ENCODE measurements around the gene GALNT10.

GALNT10 gene

DNA sequence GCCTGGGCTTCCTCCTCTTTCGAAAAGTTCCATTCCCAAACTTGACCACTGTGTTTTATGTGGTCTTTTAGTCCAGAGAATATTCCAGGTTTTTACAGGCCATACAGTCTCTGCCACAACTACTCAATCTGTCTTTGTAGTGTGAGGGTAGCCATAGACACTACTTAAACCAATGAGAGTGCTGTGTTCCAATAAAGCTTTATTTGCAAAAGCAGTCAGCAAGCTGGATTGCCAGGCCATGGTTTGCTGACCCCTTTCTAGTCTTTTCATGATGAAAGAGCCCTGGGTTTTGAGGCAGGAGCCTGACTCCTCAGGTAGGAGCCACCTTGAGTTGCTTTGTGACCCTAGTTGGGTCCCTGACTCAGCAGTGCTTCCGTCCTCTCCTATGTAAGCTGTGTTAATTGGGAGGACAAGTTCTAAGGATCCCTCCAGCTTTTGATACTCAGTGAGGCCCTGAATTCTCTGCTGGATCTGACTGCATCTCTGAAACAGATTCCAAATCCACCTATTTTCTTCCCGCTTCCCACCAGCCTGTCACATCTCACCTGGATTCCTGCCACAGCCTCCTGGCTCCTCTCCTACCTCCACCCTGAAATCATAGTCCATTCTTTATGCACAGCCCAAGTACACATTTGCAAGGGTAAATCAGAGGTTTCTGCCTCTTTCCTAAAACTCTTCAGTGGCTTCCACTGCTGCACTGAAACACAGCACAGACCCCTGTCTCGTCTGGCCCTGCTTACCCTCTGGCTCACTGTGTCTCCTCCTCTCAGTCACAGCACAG, 13.5 kb downstream of the GALNT10 start:
- DNase-seq, result no peak

DNA sequence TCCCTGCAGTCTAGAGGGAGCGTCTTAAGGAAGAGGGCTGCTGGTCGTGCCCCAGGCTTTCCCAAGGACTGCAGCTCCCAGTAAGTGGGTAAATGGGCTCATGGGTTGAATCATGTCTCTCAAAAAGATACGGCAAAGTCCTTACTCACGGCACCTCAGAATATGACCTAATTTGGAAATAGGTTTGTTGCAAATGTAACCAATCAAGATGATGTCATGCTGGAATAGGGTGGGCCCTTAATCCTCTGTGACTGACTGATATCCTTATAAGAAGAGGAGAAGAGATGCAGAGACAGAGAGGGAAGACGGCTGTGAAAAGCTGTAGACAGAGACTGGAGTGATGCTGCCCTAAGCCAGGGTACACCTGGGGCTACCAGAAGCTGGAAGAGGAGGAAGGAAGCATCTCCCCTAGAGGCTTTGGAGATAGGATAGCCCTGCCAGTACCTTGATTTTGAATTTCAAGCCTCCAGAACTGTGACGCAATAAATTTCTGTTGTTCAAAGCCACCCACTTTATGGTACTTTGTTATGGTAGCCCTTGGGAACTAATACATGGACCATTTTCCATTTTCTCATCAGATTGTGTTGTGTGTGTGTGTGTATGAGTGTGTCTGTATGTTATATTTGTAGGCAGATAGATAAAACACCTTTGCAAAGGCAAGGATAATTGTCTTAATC, 15.0 kb downstream of the GALNT10 start:
- DNase-seq, result peak; percentile 91

DNA sequence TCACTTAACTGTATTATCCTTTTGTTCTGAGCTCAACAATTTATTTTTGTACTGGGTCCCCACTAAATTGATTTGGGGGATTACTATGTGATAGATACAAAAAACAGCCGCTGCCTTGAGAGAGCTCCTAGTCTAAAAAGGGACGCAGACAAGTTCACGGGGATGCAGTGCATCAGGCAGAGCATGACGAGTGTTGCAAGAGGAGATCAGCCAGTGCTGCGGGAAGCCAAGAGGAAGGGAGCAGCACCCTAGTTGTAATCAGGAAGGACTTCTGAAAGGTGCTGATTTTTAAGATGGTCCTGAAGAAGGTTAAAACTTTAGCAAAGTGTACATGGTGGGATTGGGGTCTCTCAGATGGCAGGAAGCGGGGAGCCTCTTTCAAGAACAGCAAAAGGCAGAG, 15.8 kb downstream of the GALNT10 start:
- no peak for DNase-seq

DNA sequence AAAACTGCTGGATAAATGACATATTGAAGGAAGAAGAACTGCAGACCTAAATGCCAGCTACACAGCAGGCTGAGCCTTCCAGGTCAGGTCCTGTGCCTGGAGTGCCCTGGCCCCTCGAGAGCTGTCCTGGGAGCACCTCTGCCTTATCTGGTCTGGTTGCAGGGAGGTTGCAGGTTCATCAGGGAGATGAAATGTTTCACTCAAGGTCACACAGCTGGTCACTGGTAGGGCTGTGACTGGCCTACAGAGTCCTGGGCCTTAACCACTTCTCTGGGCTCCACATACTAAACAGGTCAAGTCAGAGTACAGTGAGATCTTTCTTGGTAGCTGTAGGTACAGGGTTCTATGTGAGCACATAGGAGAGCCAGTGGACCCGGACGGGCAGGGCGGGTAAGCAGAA, 16.7 kb downstream of the GALNT10 start:
- DNase-seq, result no peak

DNA sequence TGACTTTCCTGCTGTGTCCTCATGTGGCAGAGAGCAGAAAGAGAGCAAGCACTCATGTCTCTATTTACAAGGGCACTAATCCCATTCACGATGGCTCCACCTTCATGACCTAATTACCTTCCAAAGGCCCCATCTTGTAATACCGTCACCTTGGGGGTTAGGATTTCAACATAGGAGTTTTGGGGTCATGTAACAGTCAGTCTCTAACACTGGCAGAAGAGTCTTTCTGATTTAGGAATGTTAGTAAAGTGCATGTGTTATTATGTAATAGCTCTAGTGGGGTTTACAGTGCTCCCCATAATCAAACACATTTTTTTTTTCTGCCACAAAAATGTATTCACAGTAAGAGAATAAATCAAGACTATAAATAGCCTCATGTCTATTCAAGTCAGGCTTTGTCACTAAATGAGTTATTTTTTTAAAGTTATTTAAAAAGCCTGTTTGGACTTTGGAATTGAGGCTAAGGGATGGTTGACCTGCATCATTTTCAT, 19.1 kb downstream of the GALNT10 start:
- peak; percentile 15 for DNase-seq

DNA sequence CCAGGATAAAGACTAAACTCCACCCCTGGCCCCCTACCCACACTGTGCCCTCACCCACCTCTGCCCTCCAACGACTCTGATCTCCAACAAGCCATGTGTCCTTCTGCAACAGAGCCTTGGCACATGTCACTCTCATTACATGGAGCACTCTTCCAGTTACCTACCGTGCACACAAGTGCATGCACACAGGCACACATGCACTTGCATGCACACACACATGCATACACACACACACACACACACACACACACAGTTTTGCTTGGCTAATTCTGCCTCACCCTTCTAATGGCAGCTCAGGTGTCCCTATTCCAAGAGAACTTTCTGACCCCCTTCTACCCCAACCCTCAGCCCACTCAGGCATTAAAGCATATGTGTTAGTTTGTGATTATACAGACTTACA, 19.6 kb downstream of the GALNT10 start:
- no peak for DNase-seq

DNA sequence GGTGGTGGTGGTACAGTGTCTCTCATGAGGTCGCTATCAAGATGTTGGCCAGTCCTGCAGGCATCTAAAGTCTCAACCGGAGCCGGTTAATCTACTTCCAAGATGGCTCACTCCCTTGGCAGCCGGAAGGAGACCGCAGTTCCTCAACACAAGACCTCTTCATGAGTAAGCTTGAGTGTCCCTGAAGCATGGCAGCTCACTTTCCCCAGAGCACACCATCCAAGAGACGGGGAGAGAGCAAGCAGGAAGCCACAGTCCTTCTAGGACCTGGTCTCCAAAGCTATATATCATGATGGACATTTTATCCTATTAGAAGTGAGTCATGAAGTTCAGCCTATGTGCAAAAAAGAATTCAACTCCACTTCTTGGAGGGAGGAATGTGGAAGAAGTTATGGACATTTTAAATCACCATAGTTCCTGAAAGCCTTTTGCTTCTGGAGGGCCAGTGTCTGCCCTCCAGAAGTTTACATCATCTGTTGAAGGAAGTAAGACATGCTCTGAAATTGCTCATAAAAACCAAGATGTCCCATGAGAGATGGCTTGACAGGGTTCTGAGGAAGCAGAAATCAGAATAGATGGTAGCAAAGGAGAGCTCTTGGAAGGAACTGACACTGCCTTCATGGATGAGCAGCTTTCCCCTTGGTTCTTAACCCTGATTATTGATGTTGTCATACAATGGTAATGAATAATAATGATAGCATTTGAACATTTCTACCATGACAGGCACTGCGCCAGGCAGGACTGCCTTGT, 21.3 kb downstream of the GALNT10 start:
- peak; percentile 81 for DNase-seq

DNA sequence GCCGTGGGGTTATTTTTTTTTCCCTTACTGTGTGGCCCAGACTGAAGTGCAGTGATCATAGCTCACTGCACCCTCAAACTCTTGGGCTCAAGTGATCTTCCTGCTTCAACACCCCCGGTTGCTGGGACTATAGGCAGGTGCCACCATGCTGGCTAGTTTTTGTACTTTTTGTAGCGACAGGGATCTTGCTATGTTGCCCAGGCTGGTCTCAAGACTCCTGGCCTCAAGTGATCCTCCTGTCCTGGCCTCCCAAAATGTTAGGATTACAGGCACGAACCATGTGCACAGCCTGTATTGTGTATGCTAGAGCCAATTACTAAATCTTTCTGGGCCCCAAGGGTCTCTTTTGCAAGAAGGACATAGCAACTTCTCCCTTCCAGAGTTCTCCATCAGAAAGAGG, 23.1 kb downstream of the GALNT10 start:
- DNase-seq, result no peak

DNA sequence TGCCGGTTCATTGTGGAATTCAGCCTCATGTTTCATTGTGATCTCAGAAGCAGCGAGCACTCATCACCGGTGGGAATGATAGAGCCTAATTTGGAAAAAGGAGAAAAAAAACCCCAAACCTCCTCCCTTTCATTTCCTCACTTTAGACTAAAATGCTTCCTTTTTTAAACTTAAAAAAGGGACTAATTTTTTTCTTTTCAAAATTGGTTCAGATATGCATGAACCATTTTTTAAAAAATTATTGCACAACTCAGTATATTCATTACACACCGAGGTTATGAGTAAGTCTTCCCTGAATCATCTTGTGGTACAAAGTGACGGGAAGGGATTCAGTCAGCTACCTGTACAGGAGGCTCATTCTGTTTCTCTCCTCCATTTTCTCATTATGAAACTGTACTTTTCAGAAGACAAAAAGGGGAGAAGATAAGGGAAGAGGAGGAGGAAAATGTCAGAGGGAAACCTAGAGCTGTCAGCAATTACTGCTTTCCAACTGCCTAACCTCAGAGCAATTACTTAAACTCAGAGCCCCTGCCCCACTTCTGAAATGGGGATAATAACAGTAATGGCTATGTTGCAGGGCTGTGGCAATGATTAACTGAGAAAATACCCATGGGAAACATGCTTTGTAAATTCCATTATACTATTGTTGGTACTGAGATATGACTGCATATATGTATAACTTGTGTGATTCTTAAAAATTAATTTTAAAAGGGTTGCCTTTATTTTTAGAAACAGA, 24.0 kb downstream of the GALNT10 start:
- DNase-seq, result peak; percentile 62

DNA sequence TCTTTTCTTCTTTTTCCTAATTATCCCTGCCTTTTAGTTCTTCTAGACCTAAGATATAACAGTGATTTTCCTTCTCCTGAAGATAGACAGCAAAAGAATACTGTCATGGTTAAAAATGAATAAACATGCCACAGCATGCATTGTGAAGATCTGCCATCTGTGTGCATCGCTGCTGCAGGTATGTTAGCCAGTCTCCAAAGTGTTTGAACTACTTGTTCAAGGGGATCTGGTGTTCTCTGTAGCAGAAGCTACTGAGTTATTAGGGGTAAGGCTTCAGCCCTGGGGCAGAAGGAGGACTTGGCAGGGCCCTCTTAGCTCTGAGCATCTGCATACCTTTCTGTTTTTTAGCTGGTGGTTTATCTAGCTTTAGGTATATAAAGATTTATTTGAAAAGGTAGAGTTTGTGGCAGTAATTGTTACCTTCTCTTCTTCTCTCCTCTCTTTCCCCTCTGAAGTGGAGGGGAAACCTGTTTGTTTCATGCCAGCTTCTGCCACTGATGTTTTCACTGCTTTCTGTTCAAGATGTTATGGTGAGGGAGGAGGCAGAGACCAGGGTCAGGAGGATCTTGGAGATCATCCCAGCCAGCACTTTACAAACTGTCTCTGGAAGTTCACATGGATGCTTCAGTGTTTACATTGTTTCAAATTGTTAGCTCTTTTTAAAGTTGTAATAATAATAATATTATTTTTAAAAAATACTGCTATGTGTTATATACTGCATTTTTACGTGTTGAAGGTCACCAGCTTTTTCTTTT, 25.2 kb downstream of the GALNT10 start:
- no peak for DNase-seq

DNA sequence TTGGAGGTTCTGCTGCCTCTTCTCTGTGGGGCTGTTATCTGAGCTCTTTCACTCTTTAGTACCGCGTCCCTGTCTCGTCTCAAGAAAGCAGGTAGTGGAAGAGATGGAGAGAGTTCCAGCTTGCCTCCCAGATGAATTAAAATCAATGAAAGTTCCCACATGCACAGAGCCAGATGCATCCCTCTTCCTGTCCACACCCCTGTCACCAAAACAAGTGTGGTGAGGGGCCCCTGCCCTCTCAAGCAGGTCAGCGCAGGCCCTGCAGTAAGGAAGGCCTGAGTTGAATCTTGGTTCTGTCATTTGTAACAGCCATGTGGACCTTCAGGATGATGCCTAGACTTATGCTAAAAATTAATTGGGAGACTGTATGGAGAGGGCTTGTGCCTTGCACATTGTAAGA, 26.9 kb downstream of the GALNT10 start:
- DNase-seq, result no peak

DNA sequence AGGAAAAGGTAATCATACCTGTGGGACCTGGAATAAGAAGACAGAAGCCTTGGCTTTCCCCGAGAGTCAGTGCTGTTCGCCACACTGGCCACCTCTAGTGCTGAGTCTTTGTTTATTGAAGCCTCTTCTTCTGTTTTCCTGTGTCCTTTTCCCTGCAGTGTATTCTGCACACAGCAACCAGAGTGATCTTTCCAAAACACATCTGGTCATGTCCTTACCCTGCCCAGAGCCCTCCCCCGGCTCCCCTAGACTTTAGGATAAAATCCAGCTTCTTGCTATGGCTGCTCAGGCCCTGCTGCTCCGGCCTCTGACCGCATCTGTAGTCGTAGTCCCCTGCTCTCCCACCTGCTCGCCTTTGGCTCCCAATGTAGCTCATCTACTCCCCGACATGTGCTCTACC, 28.3 kb downstream of the GALNT10 start:
- no peak for DNase-seq

DNA sequence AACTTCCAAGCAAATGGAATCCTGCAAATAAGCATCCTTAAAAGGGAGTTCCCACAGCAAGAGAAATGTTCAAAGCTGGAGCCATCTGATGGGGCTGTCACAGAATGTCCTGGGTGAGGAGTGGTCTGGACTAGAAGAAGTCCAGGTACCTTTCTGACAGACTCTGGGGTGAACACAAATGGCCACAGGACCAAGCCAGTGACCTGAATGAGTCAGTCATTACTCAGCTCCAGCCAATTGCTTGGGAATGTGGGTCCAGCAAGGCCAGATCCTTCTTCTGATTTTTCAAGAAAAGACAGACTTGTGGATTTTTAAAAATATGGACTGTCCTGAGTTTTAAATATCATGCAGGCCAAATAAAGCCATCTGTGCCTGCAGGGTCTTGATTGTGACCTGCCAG, 30.1 kb downstream of the GALNT10 start:
- DNase-seq, result peak; percentile 83

DNA sequence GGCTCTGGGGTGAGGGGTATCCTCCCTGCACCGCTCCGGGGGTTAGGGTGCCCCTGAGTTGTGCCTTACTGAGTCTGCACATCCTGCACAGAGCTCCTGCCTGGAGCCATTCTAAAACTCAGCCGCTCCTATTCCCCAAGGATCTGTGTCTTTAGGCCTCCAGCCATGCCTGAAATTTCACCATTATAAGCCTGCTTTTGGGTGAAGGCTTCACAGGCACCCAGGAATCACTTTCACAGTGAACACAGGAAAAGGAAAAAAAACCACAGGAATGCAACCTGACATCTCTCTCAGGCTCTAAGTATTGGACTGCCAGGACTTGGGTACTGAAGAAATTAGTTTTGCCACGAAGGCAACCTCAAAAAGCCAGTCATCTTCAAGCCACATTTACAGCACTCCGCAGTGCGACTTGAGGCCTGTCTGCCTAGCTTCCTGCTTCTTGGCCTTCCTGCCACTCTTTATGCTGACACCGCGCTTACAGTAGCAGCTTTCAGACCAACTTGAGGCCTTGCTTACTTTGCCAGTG, 30.9 kb downstream of the GALNT10 start:
- peak; percentile 96 for DNase-seq

DNA sequence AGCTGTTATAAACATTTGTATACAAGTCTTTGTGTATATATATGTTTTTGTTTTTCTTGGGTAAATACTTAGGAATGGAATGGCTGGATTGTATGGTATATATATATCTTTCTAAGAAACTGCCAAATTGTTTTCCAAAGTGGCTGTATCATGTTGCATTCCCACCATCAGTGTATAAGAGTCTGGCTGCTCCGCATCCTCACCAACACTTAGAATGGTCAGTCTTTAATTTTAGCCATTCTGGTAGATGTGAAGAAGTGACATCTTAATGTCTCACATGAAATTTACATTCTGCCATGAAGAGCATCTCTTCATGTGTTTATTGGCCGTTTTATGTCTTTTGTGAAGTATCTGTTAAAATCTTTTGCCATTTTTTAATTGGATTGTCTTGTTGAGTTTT, 31.9 kb downstream of the GALNT10 start:
- no peak for DNase-seq

DNA sequence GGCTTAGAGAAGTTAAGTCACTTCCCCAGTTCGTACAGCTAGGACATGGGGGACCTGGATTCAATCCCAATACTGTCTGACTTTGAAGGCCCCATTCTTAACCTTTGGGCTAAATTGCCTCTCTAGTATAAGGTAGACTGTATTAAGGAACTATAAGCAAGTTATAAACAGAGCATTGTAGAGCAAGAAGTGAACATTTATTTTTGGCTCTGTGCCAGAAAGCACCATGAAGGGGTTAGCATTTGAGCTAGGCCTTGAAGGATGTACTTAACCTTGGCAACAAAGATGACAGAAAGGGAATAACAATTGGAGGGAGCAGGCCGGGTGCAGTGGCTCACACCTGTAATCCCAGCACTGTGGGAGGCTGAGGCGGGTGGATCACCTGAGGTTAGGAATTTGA, 32.8 kb downstream of the GALNT10 start:
- no peak for DNase-seq

DNA sequence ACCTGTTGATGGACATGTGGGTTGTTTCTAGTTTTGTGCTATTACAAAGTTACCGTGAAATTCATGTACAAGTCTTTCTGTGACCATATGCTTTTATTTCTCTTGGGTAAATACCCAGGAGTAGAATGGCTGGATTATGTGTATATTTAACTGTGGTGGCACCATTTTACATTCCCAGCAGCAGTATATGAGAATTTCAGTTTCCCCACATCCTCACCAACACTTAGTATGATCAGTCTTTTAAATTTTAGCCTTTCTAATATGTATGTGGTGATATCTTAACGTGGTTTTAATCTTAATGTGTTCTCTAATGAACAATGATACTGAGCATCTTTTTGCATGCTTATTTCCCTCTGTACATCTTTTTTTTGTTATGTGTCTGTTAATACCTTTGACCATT, 36.6 kb downstream of the GALNT10 start:
- no peak for DNase-seq

DNA sequence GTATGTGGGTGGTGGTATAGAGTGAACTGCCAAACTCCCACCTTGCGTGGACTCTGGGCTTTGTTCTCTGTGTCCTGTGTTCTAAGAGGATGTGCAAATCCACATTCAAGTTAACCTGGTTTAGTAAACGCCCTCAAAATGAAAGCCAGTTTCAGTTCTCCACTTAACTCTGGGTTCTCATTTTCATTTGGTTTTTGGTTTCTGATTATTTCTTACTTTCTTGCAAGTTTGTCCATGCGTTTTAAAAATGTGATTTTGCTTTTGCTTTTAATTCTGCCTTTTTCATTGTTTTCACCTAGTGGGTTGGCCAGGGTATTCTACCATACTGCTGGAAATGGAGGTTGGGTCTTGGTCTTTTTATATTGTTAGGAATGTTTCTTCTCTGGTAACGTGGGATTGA, 38.2 kb downstream of the GALNT10 start:
- DNase-seq, result no peak

DNA sequence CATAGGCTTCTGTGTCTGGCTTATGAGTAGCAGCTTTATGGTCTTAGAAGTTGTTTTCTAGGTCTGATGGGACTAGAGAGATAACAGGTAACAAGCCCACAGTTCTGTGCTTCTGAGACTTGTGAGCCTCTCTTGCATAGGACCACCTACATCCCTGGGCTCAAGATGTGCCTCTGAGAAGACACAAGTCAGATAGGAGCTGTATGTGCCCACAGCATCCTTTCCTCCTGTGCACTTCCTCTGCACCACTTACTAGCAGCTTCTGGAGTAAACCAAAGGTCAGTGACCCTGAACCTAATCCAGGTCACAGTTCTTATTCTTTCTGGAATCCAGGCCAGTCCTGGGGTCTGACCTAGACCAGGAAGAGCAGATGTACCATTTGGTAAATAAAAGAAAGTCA, 40.0 kb downstream of the GALNT10 start:
- DNase-seq, result no peak

DNA sequence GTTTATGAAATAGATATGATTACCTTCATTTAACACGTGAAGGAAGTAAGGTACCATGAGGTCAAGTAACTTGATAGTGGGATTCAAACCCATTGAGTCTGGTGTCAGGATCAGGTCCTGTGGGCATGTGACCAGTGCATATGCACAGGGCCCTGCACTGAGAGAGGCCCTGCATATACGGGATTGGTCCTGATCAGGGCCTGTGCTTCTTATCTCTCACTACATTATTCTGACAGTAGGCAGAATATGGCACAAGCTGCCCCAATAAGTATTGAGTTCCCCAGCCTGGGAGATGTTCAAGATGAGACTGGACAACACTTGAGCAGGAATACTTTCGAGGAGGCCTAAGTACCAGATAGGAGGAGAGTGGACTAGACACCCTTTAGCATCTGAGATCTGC, 44.0 kb downstream of the GALNT10 start:
- DNase-seq, result no peak

DNA sequence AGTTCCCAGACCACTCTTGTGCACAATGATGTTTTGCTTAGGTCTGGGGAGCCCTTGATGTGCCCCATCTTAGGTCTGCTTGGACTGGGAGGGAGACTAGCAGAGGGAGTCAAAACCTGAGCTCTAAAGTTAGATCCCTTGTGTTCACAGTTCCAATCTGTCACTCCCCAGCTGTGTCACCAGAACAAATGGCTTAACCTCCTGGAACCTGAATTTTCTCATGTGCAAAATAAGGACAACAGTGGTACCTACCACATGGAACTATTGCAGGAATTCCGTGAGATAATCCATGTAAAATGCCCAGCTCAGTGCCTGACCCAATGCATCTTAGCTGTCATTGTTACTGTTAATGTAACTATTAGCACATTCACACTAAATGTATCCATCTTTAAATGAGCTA, 45.5 kb downstream of the GALNT10 start:
- no peak for DNase-seq
